Activated naive CD8-positive, alpha-beta T cell treated with anti-CD3 and anti-CD28 coated beads, Interleukin-2, amount 10 ng/mL, durations not matched to agents 7 days and 5 days (primary cell): ENCODE data around the gene C19orf12. TPM values are rescaled to one million over a fixed set of nuclear protein-coding genes. Genes with fewer than 3 reads are reported as not detected.
A peak's percentile ranks its signal among the peaks of the same experiment; 100 is the strongest.

ENCODE experiments used
- ATAC-seq: fragments of 150-1000 bp; cut with Tn5 transposase; one replicate; pipeline ENCODE4 v1.10.0; 2021; ENCODE audit warnings: low read depth, moderate library complexity
- POLR2A ChIA-PET: fragments of 350-600 bp; sonication (Branson Sonifier 250); formaldehyde crosslinking; loops from one replicate; lab custom pipeline; 2021; ENCODE audit warnings: antibody characterized with exemption; lab: Charles Lee
- DNase-seq: peaks from one replicate; pipeline ENCODE4 v3.0.0; 2021
- H3K27ac Mint-ChIP-seq: one replicate; pipeline ENCODE4 v1.8.0; 2022; ENCODE audit warnings: mild to moderate bottlenecking, mixed read lengths
- H3K27me3 Mint-ChIP-seq: one replicate; pipeline ENCODE4 v1.8.0; 2022; ENCODE audit warnings: mild to moderate bottlenecking, moderate library complexity, mixed read lengths
- H3K36me3 Mint-ChIP-seq: one replicate; pipeline ENCODE4 v1.8.0; 2021; ENCODE audit warnings: mild to moderate bottlenecking, mixed read lengths
- H3K4me1 Mint-ChIP-seq: one replicate; pipeline ENCODE4 v1.8.0; 2021; ENCODE audit warnings: mixed read lengths
- H3K4me3 Mint-ChIP-seq: one replicate; pipeline ENCODE4 v1.8.0; 2022; ENCODE audit warnings: mild to moderate bottlenecking, moderate library complexity, mixed read lengths
- H3K9me3 Mint-ChIP-seq: one replicate; pipeline ENCODE4 v1.8.0; 2021; ENCODE audit warnings: mixed read lengths
- total RNA-seq, 2 experiments: library from RNA; stranded (reverse); gene quantifications; one replicate each; pipeline ENCODE4 v1.2.3, GENCODE V29; 2021

Gene C19orf12
- total RNA-seq, 2 experiments from 2014 or later: 31.8 to 38.2 TPM

- no peaks in the 10 kb centered on the region for H3K9me3 Mint-ChIP-seq
- peaks cover 5% of the 10 kb centered on the region for H3K27me3 Mint-ChIP-seq
- H3K4me1 Mint-ChIP-seq: no peaks in the 10 kb centered on the region
- no peaks in the 10 kb centered on the region for H3K36me3 Mint-ChIP-seq
- POLR2A ChIA-PET: no interaction called here
- no peak overlapping the region for H3K4me3 Mint-ChIP-seq
- DNase-seq (no peak), ATAC-seq (no peak)
- no peak overlapping the region for H3K27ac Mint-ChIP-seq
Observed at GRCh38 chr19:29750001-29750400, 34.9 kb upstream of the C19orf12 start.

- no peaks in the 10 kb centered on the region for H3K4me1 Mint-ChIP-seq
- H3K27me3 Mint-ChIP-seq: peaks cover 5% of the 10 kb centered on the region
- ATAC-seq: no peak
- H3K36me3 Mint-ChIP-seq: no peaks in the 10 kb centered on the region
- no peak overlapping the region for H3K27ac Mint-ChIP-seq
- no peak for DNase-seq
- POLR2A ChIA-PET: no interaction called here
- no peak overlapping the region for H3K4me3 Mint-ChIP-seq
- no peaks in the 10 kb centered on the region for H3K9me3 Mint-ChIP-seq
Observed at GRCh38 chr19:29748996-29749849, 34.2 kb upstream of the C19orf12 start.

DNA sequence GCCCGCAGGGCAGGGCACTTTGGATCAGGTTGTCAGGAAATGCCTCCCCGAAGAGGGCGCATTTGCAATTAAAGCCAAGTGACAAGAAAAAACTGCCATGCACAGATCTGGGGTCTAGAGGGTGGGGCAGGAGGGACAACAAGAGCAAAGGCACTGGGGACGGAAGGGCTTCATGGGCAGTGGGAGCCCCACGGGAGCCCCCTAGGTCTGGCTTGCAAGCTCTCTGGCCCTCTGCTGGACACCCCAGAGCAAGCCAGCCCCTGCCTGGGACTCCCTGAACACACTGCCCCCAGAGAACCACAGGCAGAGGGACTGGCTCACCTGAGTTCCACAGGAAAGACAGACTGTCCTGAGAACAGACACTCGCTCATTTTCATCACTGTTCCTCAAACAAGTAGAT lies 30.2 kb upstream of the C19orf12 start:
- H3K27me3 Mint-ChIP-seq: peaks cover 5% of the 10 kb centered on the region
- POLR2A ChIA-PET: no interaction called here
- ATAC-seq: no peak

DNA sequence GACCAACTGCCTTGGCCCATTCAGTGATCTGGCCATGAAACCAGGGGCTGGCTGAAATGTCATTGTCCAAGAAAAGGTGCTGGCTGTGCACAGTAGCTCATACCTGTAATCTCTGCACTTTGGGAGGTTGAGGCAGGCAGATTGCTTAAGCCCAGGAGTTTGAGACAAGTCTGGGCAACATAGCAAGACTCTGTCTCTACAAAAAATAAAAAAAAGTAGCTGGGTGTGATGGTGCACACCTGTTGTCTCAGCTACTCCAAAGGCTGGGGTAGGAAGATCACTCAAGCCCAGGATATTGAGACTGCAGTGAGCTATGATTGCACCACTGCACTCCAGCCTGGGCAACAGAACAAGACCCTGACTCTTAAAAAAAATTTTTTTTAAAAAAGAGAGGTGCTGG lies 28.6 kb upstream of the C19orf12 start:
- H3K27ac Mint-ChIP-seq: no peak overlapping the region
- no peaks in the 10 kb centered on the region for H3K36me3 Mint-ChIP-seq
- no peaks in the 10 kb centered on the region for H3K4me1 Mint-ChIP-seq
- no peak for ATAC-seq
- no peak overlapping the region for H3K4me3 Mint-ChIP-seq
- no peak for DNase-seq
- POLR2A ChIA-PET: no interaction called here
- no peaks in the 10 kb centered on the region for H3K9me3 Mint-ChIP-seq
- H3K27me3 Mint-ChIP-seq: peaks cover 3% of the 10 kb centered on the region

More for the DNA sequence above, 30.2 kb upstream of the C19orf12 start:
- Mint-ChIP-seq H3K27ac (no peak overlapping the region), H3K9me3 (no peaks in the 10 kb centered on the region), H3K36me3 (no peaks in the 10 kb centered on the region), H3K4me1 (no peaks in the 10 kb centered on the region), H3K4me3 (no peak overlapping the region)
- DNase-seq: no peak

DNA sequence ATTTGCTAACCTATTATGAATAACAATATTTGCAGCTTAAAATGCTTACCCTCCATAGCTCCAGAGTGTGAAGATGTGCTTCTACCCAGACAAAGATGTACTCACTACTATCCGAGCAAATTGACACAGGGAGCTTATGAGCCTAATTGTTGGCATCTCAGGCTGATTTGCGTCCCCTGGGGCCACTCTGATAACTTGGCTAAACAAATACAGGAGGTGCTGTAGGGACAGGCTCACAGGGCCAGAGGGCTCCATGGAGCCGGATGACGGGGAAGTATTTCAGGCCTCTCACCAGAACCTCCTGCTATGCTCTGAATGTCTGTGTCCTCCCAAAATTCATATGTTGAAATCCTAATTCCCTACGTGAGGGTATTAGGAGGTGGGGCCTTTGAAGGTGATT lies 26.7 kb upstream of the C19orf12 start:
- POLR2A ChIA-PET: no interaction called here
- DNase-seq: no peak
- Mint-ChIP-seq H3K36me3 (no peaks in the 10 kb centered on the region), H3K27ac (no peak overlapping the region), H3K4me1 (no peaks in the 10 kb centered on the region), H3K27me3 (no peaks in the 10 kb centered on the region), H3K9me3 (no peaks in the 10 kb centered on the region), H3K4me3 (no peak overlapping the region)
- ATAC-seq: no peak

DNA sequence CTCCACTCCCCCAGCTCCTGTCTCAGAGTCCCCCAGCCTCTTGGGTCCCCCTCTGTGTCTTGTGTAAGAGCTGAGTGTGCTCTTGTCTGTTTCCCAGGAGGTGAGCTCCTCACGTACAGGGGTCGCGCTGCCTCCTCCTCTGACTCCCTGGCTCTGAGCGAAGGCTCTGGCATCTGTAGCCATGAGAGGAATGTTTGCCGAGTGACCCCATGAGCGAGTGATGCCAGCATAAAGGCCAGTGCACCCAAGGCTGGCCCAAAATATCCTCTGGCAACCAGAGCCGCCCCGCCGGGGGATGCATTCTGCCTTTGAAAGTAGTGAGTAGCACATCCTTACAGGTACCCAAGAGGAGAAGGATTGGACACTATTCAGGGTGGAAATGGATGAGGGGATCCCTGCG lies 26.2 kb upstream of the C19orf12 start:
- no peaks in the 10 kb centered on the region for H3K27me3 Mint-ChIP-seq
- POLR2A ChIA-PET: no interaction called here
- DNase-seq (no peak), ATAC-seq (no peak)
- H3K27ac Mint-ChIP-seq: no peak overlapping the region
- no peaks in the 10 kb centered on the region for H3K9me3 Mint-ChIP-seq
- no peaks in the 10 kb centered on the region for H3K36me3 Mint-ChIP-seq
- H3K4me3 Mint-ChIP-seq: no peak overlapping the region
- H3K4me1 Mint-ChIP-seq: no peaks in the 10 kb centered on the region

DNA sequence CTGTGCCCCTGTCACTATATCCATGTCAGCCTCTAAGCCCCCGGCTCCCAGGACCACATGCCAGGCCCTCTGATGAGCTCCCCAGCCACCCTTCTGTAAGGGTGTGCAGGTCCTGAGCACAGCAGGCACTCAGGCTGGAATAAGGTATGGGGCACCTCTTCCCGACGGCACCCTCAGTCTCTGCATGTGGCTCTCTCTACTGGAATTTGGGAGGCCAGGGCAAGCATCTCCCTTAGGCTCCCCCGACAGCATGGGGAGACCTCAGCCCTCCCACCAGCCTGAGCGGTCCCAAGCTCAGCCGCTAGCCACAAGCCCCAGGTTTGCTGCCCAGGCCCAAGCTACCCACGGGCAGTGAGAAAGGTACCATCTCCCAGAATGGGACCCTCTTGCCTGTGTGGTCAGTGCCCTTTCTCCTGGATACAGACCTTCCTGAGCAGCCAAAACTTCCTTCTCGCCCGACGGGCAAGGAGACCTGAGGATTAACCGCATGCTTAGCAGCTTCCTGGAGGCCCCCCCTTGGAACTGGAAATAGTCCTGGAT lies 22.5 kb upstream of the C19orf12 start:
- H3K4me3 Mint-ChIP-seq: no peak overlapping the region
- H3K4me1 Mint-ChIP-seq: no peaks in the 10 kb centered on the region
- no peak for ATAC-seq
- no peaks in the 10 kb centered on the region for H3K36me3 Mint-ChIP-seq
- no peak overlapping the region for H3K27ac Mint-ChIP-seq
- POLR2A ChIA-PET: no interaction called here
- H3K27me3 Mint-ChIP-seq: peaks cover 2% of the 10 kb centered on the region
- DNase-seq: no peak
- no peaks in the 10 kb centered on the region for H3K9me3 Mint-ChIP-seq

DNA sequence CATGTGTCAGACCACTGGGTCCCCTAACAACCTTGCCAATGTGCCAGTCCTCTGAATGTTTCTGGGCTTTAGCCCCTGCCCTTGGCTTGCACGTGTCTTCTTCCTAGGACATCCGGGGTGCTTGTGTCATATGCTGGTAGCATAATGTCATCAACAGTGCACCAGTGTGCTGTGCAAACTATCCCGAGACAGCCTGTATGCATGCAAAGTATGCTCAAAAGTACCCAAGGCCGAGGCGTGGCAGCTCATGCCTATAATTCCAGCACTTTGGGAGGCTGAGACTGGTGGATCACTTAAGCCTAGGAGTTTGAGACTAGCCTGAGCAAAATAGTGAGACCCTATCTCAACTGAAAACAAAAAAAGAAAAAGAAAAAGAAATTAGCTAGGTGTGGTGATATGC lies 20.8 kb upstream of the C19orf12 start:
- no peak overlapping the region for H3K27ac Mint-ChIP-seq
- ATAC-seq: no peak
- POLR2A ChIA-PET: no interaction called here
- H3K36me3 Mint-ChIP-seq: no peaks in the 10 kb centered on the region
- peaks cover 2% of the 10 kb centered on the region for H3K27me3 Mint-ChIP-seq
- no peaks in the 10 kb centered on the region for H3K4me1 Mint-ChIP-seq
- DNase-seq: no peak
- no peak overlapping the region for H3K4me3 Mint-ChIP-seq
- H3K9me3 Mint-ChIP-seq: no peaks in the 10 kb centered on the region

DNA sequence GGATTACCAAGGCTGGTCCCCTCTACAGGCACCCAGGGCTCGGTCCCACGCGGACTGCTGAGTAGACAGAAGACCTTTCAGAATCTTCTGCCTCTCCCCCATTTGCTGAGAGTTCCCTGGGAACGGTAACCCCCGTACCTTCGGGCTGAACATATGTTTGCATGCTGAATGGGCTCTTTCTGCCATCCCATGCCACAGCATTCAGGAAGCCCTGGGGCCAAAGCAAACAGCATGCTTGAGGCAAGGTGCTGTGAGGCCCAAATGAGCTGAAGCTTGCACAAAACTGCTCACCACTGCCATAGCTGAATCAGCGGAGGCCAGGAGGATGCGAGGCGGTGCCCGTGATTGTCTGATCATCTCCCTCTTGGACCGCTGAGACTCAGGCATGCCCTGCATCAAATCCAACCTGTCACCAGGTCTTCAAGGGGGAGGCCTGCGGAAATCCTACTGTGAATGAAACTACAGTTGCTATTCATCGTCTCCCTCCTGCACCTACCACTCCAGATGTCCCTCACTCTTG lies 16.3 kb upstream of the C19orf12 start:
- H3K36me3 Mint-ChIP-seq: no peaks in the 10 kb centered on the region
- H3K9me3 Mint-ChIP-seq: no peaks in the 10 kb centered on the region
- POLR2A ChIA-PET: no interaction called here
- DNase-seq (no peak), ATAC-seq (no peak)
- H3K27ac Mint-ChIP-seq: no peak overlapping the region
- no peak overlapping the region for H3K4me3 Mint-ChIP-seq
- no peaks in the 10 kb centered on the region for H3K4me1 Mint-ChIP-seq
- peaks cover 10% of the 10 kb centered on the region for H3K27me3 Mint-ChIP-seq

- DNase-seq (no peak), ATAC-seq (no peak)
- H3K9me3 Mint-ChIP-seq: no peaks in the 10 kb centered on the region
- H3K4me1 Mint-ChIP-seq: peaks cover 4% of the 10 kb centered on the region
- no peaks in the 10 kb centered on the region for H3K36me3 Mint-ChIP-seq
- no peak overlapping the region for H3K27ac Mint-ChIP-seq
- H3K27me3 Mint-ChIP-seq: peaks cover 28% of the 10 kb centered on the region
- no peak overlapping the region for H3K4me3 Mint-ChIP-seq
- POLR2A ChIA-PET: interaction anchor here (1.0 to 1.6 kb wide), 2 partner anchors 16 to 122 kb away, joined by 3 to 4 read pairs; partner anchors contain the start of gene POP4
Observed at GRCh38 chr19:29727906-29728305, 12.8 kb upstream of the C19orf12 start.

DNA sequence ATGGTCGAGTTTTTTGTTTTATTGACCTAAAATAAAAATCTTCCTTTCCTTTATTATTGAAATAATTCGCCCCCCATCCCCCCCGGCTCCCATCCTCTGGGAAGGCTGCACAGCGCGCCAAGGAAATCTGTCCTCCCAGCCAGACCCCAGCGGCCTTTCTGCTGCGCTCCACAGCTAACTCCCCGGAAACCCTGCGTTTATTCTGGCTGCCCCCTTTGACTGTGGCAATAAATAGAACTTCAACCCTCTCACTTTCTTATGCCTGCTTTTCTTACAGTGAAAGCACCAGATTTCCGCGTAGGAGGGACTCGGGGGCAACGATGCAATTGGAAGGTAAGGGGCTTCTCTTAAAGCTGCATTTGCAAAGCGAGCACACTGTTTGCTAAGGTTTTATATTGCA lies 9.7 kb upstream of the C19orf12 start:
- no peak overlapping the region for H3K27ac Mint-ChIP-seq
- POLR2A ChIA-PET: interaction anchor here (0.8 to 1.2 kb wide), 4 partner anchors 10 to 119 kb away, joined by 3 to 7 read pairs (median 3); partner anchors contain the start of genes C19orf12 and POP4
- DNase-seq (no peak), ATAC-seq (no peak)
- H3K4me3 Mint-ChIP-seq: no peak overlapping the region
- no peaks in the 10 kb centered on the region for H3K36me3 Mint-ChIP-seq
- H3K4me1 Mint-ChIP-seq: peaks cover 4% of the 10 kb centered on the region
- H3K27me3 Mint-ChIP-seq: peaks cover 40% of the 10 kb centered on the region
- H3K9me3 Mint-ChIP-seq: no peaks in the 10 kb centered on the region

GRCh38 chr19:29724102-29724641 lies 9.1 kb upstream of the C19orf12 start:
- Mint-ChIP-seq H3K4me3 (peak overlapping the region; percentile 70), H3K36me3 (no peaks in the 10 kb centered on the region), H3K27ac (no peak overlapping the region), H3K4me1 (peaks cover 4% of the 10 kb centered on the region), H3K27me3 (peaks cover 40% of the 10 kb centered on the region), H3K9me3 (no peaks in the 10 kb centered on the region)
- POLR2A ChIA-PET: interaction anchor here (0.8 to 1.2 kb wide), 3 partner anchors 9 to 118 kb away, joined by 3 to 7 read pairs (median 3); partner anchors contain the start of genes C19orf12 and POP4
- DNase-seq (peak; percentile 56), ATAC-seq (peak; percentile 83)

DNA sequence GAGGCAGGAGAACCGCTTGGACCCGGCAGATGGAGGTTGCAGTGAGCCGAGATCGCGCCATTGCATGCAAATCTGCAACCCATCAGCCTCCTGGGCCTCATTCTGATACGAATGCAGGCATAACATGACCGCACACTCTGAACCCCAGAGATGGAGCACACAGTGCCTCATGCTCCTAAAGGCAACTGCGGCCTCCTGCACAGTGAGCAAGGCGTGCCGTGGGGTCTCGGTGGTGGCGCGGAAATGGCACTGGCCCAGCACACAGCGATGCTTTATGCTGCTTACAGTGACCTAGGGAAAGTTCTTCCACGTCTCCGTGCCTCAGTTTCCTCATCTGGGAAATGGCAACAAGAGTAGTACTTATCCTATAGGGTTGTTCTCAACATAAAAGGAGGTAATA lies 2.0 kb upstream of the C19orf12 start:
- POLR2A ChIA-PET: interaction anchor here (0.9 to 8.2 kb wide), 11 partner anchors 10 to 111 kb away, joined by 3 to 96 read pairs (median 6); partner anchors contain the start of genes PLEKHF1 and POP4
- DNase-seq (no peak), ATAC-seq (no peak)
- Mint-ChIP-seq H3K4me1 (peaks cover 34% of the 10 kb centered on the region), H3K4me3 (no peak overlapping the region), H3K9me3 (no peaks in the 10 kb centered on the region), H3K36me3 (peaks cover 7% of the 10 kb centered on the region), H3K27ac (no peak overlapping the region), H3K27me3 (peaks cover 9% of the 10 kb centered on the region)
